ENCODE data around the gene SIRT7.

The SIRT7 gene

GRCh38 chr17:81904600-81905423 is 13.2 kb downstream of the SIRT7 start:
- no peak for DNase-seq

- DNase-seq = no peak
Measured at GRCh38 chr17:81903896-81904599, 13.9 kb downstream of the SIRT7 start.

GRCh38 chr17:81903415-81903831 is 14.6 kb downstream of the SIRT7 start:
- DNase-seq = no peak

GRCh38 chr17:81902653-81903414 is 15.1 kb downstream of the SIRT7 start:
- no peak for DNase-seq

DNA sequence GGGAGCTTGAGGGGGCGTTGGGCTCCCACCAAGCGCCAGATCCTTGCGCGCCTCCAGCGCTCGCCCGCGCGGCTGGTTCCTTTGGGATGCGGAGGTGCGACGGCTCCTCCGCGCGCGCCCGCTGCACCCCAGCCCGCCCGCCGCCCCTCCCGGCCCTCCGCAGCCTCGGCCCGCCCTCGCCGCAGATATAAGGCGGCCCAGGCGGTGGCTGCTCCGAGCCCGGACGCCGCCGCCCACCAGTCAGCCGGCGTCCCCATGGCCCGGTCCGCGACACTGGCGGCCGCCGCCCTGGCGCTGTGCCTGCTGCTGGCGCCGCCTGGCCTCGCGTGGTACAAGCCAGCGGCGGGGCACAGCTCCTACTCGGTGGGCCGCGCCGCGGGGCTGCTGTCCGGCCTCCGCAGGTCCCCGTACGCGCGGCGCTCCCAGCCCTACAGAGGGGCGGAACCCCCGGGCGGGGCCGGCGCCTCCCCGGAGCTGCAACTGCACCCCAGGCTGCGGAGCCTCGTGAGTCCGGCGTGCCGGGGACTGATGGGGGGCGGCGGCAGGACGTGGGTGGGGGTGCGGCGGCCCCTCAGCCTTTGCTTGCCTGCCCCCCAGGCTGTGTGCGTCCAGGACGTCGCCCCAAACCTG is 15.8 kb downstream of the SIRT7 start, which contains the start of gene NPB:
Gene NPB, plus strand, starts transcription at position 216 of the 630 bp plus-strand sequence. Its CDS starts 40 bp downstream, at position 256.
- DNase-seq = no peak

DNA sequence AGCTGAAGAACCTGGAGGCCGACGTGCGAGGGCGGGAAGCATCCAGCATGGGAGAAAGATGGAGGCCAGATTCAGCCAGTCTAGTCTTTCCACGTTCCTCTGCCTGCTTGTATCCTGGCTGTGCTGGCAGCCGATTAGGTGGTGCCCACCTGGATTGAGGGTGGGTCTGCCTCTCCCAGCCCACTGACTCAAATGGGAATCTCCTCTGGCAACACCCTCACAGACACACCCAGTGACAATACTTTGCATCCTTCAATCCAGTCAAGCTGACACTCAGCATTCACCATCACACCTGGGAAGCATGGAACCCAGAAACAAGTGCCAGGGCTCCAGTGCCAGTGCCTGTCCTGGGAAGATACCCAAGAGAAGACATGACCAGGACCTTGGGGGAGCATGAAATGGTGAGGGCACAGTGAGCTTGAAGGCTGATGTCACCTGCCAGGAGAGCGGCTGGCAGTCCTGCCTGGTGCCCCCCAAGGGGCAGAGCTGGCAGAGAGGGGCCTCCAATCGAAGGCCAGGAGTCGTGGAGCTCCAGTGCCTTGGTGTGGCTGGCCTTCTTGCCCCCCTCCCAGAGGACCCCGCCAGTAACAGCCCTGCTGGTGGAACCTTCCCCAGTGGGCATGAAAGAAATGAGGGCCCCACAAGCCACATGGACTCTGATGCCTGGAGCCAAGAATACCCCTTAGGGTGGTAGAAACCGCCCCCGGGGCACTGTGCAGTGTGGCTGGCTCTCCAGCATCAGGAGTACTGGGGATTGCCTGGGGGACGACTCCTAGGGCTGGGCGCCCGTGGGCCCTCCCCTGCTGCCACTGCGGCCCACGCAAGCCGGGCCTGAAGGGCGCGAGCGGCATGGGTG is 16.6 kb downstream of the SIRT7 start:
- DNase-seq = no peak

DNA sequence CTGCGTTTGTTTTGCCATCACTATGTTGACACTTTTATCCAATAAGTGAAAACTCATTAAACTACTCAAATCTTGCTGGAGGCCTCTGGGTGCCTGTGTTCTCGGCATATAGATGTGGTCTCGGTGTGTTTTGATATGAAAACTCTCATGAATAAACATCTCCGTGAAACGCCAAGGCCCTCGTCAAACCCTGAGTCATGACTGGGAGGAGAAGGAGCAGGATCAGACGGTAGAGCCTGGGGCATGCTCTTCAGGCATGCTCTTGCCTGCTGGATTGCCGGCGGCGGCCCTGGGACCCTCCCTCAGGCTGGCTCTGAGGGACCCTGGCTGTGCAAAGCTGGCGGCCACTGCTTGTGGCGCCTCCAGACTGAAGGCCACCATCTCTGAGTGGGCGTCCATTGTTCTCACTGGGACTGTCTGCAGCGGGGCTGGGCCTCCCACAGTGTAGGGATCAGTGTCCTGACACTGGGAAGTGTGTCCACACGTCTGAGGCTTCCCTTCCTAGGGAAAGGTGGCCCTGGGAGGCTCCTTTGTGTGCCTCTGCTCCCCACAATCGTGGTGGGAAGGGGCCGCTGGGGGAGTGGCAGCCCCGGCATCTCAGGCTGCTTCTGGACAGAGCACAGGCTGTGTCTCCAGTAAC is 17.7 kb downstream of the SIRT7 start:
- DNase-seq = no peak

- no peak for DNase-seq
Measured at GRCh38 chr17:81899514-81900166, 18.3 kb downstream of the SIRT7 start.

GRCh38 chr17:81898885-81899284 is 19.1 kb downstream of the SIRT7 start:
- no peak for DNase-seq

GRCh38 chr17:81898029-81898866 is 19.7 kb downstream of the SIRT7 start:
- DNase-seq = no peak

DNA sequence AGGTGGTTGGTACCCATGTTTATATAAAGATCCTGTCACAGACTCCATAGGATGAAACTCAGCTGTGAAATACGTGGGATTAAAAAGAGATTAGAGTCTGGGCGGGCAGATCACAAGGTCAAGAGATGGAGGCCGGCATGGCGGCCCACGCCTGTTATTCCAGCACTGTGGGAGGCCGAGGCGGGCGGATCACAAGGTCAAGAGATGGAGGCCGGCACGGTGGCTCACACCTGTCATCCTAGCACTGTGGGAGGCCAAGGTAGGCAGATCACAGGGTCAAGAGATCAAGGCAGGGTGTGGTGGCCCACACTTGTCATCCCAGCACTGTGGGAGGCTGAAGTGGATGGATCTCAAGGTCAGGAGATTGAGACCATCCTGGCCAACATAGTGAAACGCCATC is 22.6 kb downstream of the SIRT7 start:
- no peak for DNase-seq

DNA sequence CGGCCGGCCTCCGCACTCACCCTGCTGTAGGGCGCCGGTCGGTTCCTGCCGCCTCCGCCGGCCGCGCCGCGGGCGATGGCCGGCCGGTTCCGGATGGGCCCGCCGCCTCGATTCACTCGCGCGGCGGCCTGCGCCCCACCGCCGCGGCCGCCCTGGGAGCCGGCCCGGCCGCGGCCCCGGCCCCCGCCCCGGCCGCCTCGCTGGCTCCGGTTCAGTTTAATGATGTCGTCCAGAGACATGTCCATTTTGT is 26.7 kb downstream of the SIRT7 start:
- DNase-seq = no peak

DNA sequence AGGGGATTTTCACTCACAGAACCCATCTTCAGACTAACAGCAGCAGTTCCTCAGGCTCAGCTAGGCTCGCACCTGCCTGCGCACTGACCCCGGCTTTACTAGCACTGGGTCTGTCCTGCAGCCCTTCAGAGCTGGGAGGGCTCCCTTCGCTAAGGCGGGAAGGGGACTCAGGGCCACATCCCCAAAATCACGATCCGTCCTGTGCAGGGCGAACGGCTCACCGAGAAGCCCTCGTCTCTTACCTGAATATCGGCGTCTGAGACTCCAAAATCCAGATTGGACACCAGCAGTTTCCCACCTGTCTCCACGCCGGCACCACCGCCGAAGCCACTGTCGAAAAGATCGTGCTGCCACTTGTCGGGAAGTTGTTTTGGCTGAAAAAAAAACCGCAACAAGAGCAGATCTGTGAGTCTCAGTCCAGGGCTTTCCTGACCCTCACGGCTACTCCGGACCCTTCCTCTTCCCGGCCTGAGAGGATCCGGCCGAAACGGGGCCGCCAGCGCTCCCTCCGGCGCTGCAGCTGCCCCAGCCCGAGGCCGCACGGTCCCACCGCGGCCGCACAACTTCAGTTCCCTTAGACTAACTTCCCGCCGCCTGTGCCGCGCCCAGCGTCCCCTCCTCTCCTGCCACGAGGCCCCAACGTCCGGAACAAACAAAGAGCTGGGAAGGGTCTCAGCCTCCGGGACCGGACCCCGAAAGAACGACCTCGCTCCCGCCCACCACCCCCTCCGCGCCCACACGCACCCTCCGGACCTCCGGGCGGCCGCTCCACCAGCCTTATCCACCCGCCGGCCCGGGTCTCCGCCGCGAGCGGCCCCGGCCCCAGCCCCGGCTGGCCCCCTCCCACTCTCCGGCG is 27.3 kb downstream of the SIRT7 start:
- no peak for DNase-seq

- DNase-seq = no peak
Measured at GRCh38 chr17:81889602-81890001, 28.4 kb downstream of the SIRT7 start.

GRCh38 chr17:81888988-81889595 is 28.9 kb downstream of the SIRT7 start:
- DNase-seq = no peak

GRCh38 chr17:81888105-81888987 is 29.6 kb downstream of the SIRT7 start:
- DNase-seq = no peak

DNA sequence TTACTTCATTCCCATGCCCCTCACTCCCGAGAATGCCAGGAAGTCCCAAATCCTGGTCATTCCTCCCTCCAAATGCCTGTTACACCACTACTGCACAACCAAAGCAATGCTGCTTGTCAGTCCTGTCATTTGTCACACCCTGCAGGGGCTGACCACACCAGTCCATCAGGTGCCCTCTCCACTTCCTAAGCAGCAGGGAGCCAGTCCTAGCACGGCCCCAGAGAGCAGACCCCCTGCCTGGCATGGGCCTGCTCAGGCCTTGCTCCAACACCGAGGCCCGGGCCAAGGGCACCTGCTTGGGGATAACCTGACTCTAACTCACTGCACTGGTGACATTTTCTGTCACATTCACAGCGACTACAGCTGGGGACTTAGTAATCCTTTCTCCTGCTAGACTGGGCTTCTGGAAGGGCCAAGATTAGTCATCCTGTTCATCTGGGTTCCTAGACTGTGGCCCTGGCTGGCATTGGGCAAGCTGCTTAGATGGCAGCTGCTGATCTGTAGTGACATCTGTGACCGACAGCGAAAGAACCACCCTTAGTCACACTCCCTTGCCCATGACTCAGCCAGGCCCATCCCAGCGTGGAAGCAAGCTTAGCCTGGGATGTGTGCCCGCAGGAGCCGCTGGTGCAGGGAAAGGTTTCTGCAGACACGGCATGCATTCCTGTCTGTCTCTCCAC is 32.0 kb downstream of the SIRT7 start:
- DNase-seq = no peak
